ENCODE data around the gene ESYT2.

Gene ESYT2

GRCh38 chr7:158738841-158739240, 90.5 kb downstream of the ESYT2 start:
- no peak for FAIRE-seq

GRCh38 chr7:158737064-158737695, 92.1 kb downstream of the ESYT2 start:
- no peak for FAIRE-seq

- FAIRE-seq, result no peak
Observed at GRCh38 chr7:158735935-158736334, 93.4 kb downstream of the ESYT2 start.

- FAIRE-seq, result no peak
Observed at GRCh38 chr7:158734861-158735260, 94.4 kb downstream of the ESYT2 start.

GRCh38 chr7:158733775-158734494, 95.4 kb downstream of the ESYT2 start:
- no peak for FAIRE-seq

GRCh38 chr7:158733220-158733519, 96.1 kb downstream of the ESYT2 start:
- no peak for FAIRE-seq

- no peak for FAIRE-seq
Observed at GRCh38 chr7:158732494-158733219, 96.7 kb downstream of the ESYT2 start.

GRCh38 chr7:158731761-158732160, 97.5 kb downstream of the ESYT2 start:
- FAIRE-seq, result no peak

- no peak for FAIRE-seq
Observed at GRCh38 chr7:158730383-158731346, 98.6 kb downstream of the ESYT2 start.

- FAIRE-seq, result no peak
Observed at GRCh38 chr7:158729646-158730382, 99.5 kb downstream of the ESYT2 start.

- FAIRE-seq, result no peak
Observed at GRCh38 chr7:158728911-158729645, 100.2 kb downstream of the ESYT2 start.

GRCh38 chr7:158727690-158728089, 101.6 kb downstream of the ESYT2 start:
- no peak for FAIRE-seq

- no peak for FAIRE-seq
Observed at GRCh38 chr7:158726277-158726807, 103.0 kb downstream of the ESYT2 start.

GRCh38 chr7:158725506-158725800, 103.9 kb downstream of the ESYT2 start:
- FAIRE-seq, result no peak

GRCh38 chr7:158724658-158725505, 104.4 kb downstream of the ESYT2 start:
- no peak for FAIRE-seq

- no peak for FAIRE-seq
Observed at GRCh38 chr7:158723714-158724385, 105.5 kb downstream of the ESYT2 start.

- FAIRE-seq, result no peak
Observed at GRCh38 chr7:158723266-158723665, 106.0 kb downstream of the ESYT2 start.

- FAIRE-seq, result no peak
Observed at GRCh38 chr7:158722574-158723237, 106.6 kb downstream of the ESYT2 start.

GRCh38 chr7:158720112-158720511, 109.2 kb downstream of the ESYT2 start:
- FAIRE-seq, result no peak

All from endometrium (tissue), 2 donors.